ENCODE data around the gene C1orf159.

C1orf159 gene

GRCh38 chr1:1106510-1107221, 9.2 kb downstream of the C1orf159 start:
- ChIA-PET POLR2A (no interaction called here), CTCF (interaction anchor here (0.8 kb wide), 1 partner anchor 16 kb away, joined by 3 read pairs; no protein-coding TSS in a partner anchor)
- Histone ChIP-seq H3K9me3 (ENCODE audit: control insufficient read depth, insufficient read depth, low read depth, low read length) (no peaks in the 10 kb centered on the region), H3K4me3 (ENCODE audit: low read depth, low read length) (no peak overlapping the region), H3K36me3 (ENCODE audit: control insufficient read depth in 2 of 2, insufficient read depth in 1 of 2, low read length in 2 of 2) (peaks cover 0 to 4% of the 10 kb centered on the region in 2 experiments; a peak in 2 of 3 replicates), H3K4me1 (ENCODE audit: control insufficient read depth, insufficient read depth, low read length) (no peaks in the 10 kb centered on the region), H3K27ac (ENCODE audit: extremely low read depth, low read depth, low read length) (no peak overlapping the region)
- TF ChIP-seq ZNF560 (tag by site-specific recombination; IDR thresholded peaks at IDR 0.05; ENCODE audit: borderline replicate concordance) (0 out of 2 replicates have a peak, but pooled peaks have one; percentile 32), ZBTB11 (tag by site-specific recombination; conservative IDR thresholded peaks at IDR 0.05; ENCODE audit: low read depth) (no peak), ZNF398 (tag by site-specific recombination; IDR thresholded peaks at IDR 0.05) (no peak), ZNF837 (tag by site-specific recombination; IDR thresholded peaks at IDR 0.05) (no peak), ZNF549 (tag by site-specific recombination; IDR thresholded peaks at IDR 0.05) (peak; percentile 59; the same call in 1 of the 2 replicates), ZNF223 (tag by site-specific recombination; IDR thresholded peaks at IDR 0.05) (no peak), ZNF692 (tag by site-specific recombination; IDR thresholded peaks at IDR 0.05) (no peak), OSR2 (tag by site-specific recombination; IDR thresholded peaks at IDR 0.05) (no peak), ZNF473 (tag by site-specific recombination; IDR thresholded peaks at IDR 0.05) (no peak), SETDB1 (IDR thresholded peaks at IDR 0.05; ENCODE audit: insufficient read length, low read length) (peak; percentile 67), GFI1B (tag by site-specific recombination; IDR thresholded peaks at IDR 0.05) (no peak), ZNF555 (tag by site-specific recombination; conservative IDR thresholded peaks at IDR 0.05) (no peak; the same call in 1 of the 2 replicates), ZNF366 (tag by site-specific recombination; conservative IDR thresholded peaks at IDR 0.05) (no peak), ZBTB21 (tag by site-specific recombination; IDR thresholded peaks at IDR 0.05) (no peak), ZNF449 (tag by site-specific recombination; IDR thresholded peaks at IDR 0.05) (no peak), AEBP2 (tag by site-specific recombination; IDR thresholded peaks at IDR 0.05; ENCODE audit: borderline replicate concordance) (no peak), ZNF701 (tag by site-specific recombination; IDR thresholded peaks at IDR 0.05) (no peak), ZNF274 (IDR thresholded peaks at IDR 0.05; ENCODE audit: low read length) (no peak), ZNF274 (tag by site-specific recombination; IDR thresholded peaks at IDR 0.05; ENCODE audit: borderline replicate concordance) (no peak), ZFP3 (tag by site-specific recombination; IDR thresholded peaks at IDR 0.05; ENCODE audit: low read depth) (no peak), ZNF114 (tag by site-specific recombination; IDR thresholded peaks at IDR 0.05) (no peak), ELK4 (IDR thresholded peaks at IDR 0.05; ENCODE audit: borderline replicate concordance, low read depth, low read length) (no peak), SP7 (tag by site-specific recombination; IDR thresholded peaks at IDR 0.05) (0 out of 2 replicates have a peak, but pooled peaks have one; percentile 21), WT1 (tag by site-specific recombination; IDR thresholded peaks at IDR 0.05) (no peak), ZNF624 (tag by site-specific recombination; IDR thresholded peaks at IDR 0.05) (no peak), ZNF629 (tag by site-specific recombination; IDR thresholded peaks at IDR 0.05) (no peak)
